Suprapubic skin (tissue), 4 donors: ENCODE data around the gene IFIT5.

ENCODE experiments used
- CTCF ChIP-seq, 2 donors: fragments of 200-600 bp in 1 of 2; fragments of 450-650 bp in 1 of 2; sonication (generic) in 1 of 2; IDR thresholded peaks; one replicate each; pipeline ENCODE4 v1.5.1; 2016 to 2019; ENCODE audit warnings: antibody characterized with exemption in 2 of 2, mild to moderate bottlenecking in 1 of 2, moderate library complexity in 1 of 2
- EP300 ChIP-seq: sonication (generic); formaldehyde crosslinking; IDR thresholded peaks from one replicate; pipeline ENCODE4 v1.6.1; 2017; ENCODE audit warnings: antibody characterized with exemption
- POLR2AphosphoS5 ChIP-seq, 3 donors: sonication (generic); formaldehyde crosslinking; IDR thresholded peaks; one replicate each; pipeline ENCODE4 v1.6.1; 2017; ENCODE audit warnings: antibody characterized with exemption in 3 of 3

DNA sequence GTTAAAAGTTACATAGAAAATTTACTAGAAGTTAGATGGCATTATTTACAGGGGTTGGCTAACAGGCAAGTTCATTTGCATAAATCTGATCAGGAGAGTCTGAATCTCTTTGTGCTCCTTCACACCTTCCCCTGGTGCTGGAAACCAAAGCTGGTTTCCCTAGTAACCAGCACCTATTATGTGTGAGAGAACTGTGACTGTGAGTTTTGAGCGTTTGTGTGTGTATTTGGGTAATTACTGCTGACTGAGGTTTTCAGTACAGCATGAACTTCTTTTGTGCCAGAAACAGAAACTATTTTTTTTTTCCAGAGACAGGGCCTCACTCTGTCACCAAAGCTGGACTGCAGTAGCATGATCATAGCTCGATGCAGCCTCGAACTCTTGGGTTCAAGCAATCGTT lies 46.8 kb upstream of the IFIT5 start:
- no peak for TF ChIP-seq POLR2AphosphoS5 (IDR thresholded peaks at IDR 0.05)
- no peak for TF ChIP-seq EP300
- TF ChIP-seq CTCF (IDR thresholded peaks at IDR 0.05) = no peak
